ENCODE measurements around the gene SLF1. TPM values are rescaled to one million over a fixed set of nuclear protein-coding genes. Genes with fewer than 3 reads are reported as not detected.

SLF1 gene
- total and polyA plus RNA-seq, 2 of the 8 experiments (the other 6 are each of a cell fraction or from before 2014, with no cell fraction given) = 4.8 to 15.7 TPM

DNA sequence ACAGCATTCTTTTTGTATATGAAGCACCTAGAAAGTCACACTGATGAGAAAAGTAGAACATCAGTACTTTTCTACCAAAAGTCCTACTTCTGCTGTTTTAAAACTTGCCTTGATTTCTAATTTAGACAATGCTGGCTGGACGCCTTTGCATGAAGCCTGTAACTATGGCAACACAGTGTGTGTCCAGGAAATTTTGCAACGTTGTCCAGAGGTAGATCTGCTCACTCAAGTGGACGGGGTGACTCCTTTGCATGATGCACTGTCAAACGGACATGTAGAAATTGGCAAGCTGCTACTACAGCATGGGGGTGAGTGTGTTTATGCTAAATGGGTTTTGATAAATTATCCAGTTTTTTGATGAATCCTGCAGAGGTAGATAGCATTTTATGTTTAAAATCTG, 73.5 kb downstream of the SLF1 start (continued):
- TF ChIP-seq, protein P1, sequence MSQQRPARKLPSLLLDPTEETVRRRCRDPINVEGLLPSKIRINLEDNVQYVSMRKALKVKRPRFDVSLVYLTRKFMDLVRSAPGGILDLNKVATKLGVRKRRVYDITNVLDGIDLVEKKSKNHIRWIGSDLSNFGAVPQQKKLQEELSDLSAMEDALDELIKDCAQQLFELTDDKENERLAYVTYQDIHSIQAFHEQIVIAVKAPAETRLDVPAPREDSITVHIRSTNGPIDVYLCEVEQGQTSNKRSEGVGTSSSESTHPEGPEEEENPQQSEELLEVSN (IDR thresholded peaks at IDR 0.05) = no peak
- TF ChIP-seq SIRT6 (IDR thresholded peaks at IDR 0.05; ENCODE audit: low read length) (no peak), GTF2F1 (IDR thresholded peaks at IDR 0.05; ENCODE audit: borderline replicate concordance, low read depth, low read length) (no peak), RAD21 (IDR thresholded peaks at IDR 0.05 in 1 of 2, conservative IDR thresholded peaks at IDR 0.05 in 1 of 2; ENCODE audit: low read depth in 2 of 2, low read length in 2 of 2) (no peak)
